Dedifferentiated amniotic fluid mesenchymal stem cell (primary cell): ENCODE results near the gene SPOCK2.
"Not testable (repeated sequence)": the region's sequence is repeated elsewhere in the genome, so short reads cannot be mapped to it uniquely, and the experiment has no call there.

Experiments used
- DNase-seq: peaks from one replicate; pipeline ENCODE4 v3.0.0-alpha.2; 2016; ENCODE audit errors: extremely low spot score

The SPOCK2 gene

GRCh38 chr10:72087969-72088888, at the start of gene SPOCK2:
Gene SPOCK2, minus strand, starts transcription at chr10:72088551. Its CDS starts 223 bp downstream, at chr10:72088328.
- no peak for DNase-seq

- DNase-seq = no peak
Measured at GRCh38 chr10:72137583-72137982, 49.2 kb upstream of the SPOCK2 start.

- DNase-seq = not testable (repeated sequence)
Measured at GRCh38 chr10:72136225-72136624, 47.9 kb upstream of the SPOCK2 start.

- DNase-seq = no peak
Measured at GRCh38 chr10:72134785-72135767, 46.7 kb upstream of the SPOCK2 start.

GRCh38 chr10:72133517-72133916, 45.2 kb upstream of the SPOCK2 start:
- DNase-seq = peak; percentile 20

- no peak for DNase-seq
Measured at GRCh38 chr10:72132854-72133253, 44.5 kb upstream of the SPOCK2 start.

- DNase-seq = no peak
Measured at GRCh38 chr10:72127571-72127970, 39.2 kb upstream of the SPOCK2 start.

- DNase-seq = no peak
Measured at GRCh38 chr10:72126872-72127232, 38.5 kb upstream of the SPOCK2 start.

GRCh38 chr10:72126184-72126871, 38.0 kb upstream of the SPOCK2 start:
- DNase-seq = no peak

- DNase-seq = peak; percentile 49
Measured at GRCh38 chr10:72124989-72125388, 36.6 kb upstream of the SPOCK2 start.

- no peak for DNase-seq
Measured at GRCh38 chr10:72124381-72124780, 36.0 kb upstream of the SPOCK2 start.

GRCh38 chr10:72123616-72124015, 35.3 kb upstream of the SPOCK2 start:
- no peak for DNase-seq

- no peak for DNase-seq
Measured at GRCh38 chr10:72122221-72122620, 33.9 kb upstream of the SPOCK2 start.

- DNase-seq = no peak
Measured at GRCh38 chr10:72121389-72121788, 33.0 kb upstream of the SPOCK2 start.

- no peak for DNase-seq
Measured at GRCh38 chr10:72116372-72116771, 28.0 kb upstream of the SPOCK2 start.

GRCh38 chr10:72114706-72115450, 26.5 kb upstream of the SPOCK2 start:
- no peak for DNase-seq

GRCh38 chr10:72110673-72111401, 22.5 kb upstream of the SPOCK2 start:
- no peak for DNase-seq

- no peak for DNase-seq
Measured at GRCh38 chr10:72109636-72110157, 21.3 kb upstream of the SPOCK2 start.

GRCh38 chr10:72108830-72109635, 20.7 kb upstream of the SPOCK2 start:
- DNase-seq = no peak
